HUES48 (cell line): ENCODE results near the gene C11orf91.

Experiments used
- H3K27ac ChIP-seq: one replicate; pipeline ENCODE4 v1.7.0; 2013; ENCODE audit warnings: low read depth, low read length, inconsistent platforms
- H3K27me3 ChIP-seq: 2 replicates; pipeline ENCODE4 v1.6.1; 2013; ENCODE audit warnings: mild to moderate bottlenecking, low read length; ENCODE audit not compliant: control insufficient read depth, insufficient read depth
- H3K36me3 ChIP-seq: 2 replicates; pipeline ENCODE4 v1.6.1; 2013; ENCODE audit warnings: low read length; ENCODE audit not compliant: control insufficient read depth, insufficient read depth
- H3K4me1 ChIP-seq: 2 replicates; pipeline ENCODE4 v1.6.1; 2013; ENCODE audit warnings: mild to moderate bottlenecking, low read length; ENCODE audit not compliant: control insufficient read depth, insufficient read depth
- H3K4me3 ChIP-seq: 2 replicates; pipeline ENCODE4 v1.5.1; 2013; ENCODE audit warnings: mild to moderate bottlenecking, low read depth, low read length
- H3K9ac ChIP-seq: 2 replicates; pipeline ENCODE4 v1.6.1; 2013; ENCODE audit warnings: mild to moderate bottlenecking, low read depth, low read length, moderate library complexity
- H3K9me3 ChIP-seq: 2 replicates; pipeline ENCODE4 v1.6.1; 2013; ENCODE audit warnings: low read length; ENCODE audit not compliant: control insufficient read depth, insufficient read depth

C11orf91 gene, protein sequence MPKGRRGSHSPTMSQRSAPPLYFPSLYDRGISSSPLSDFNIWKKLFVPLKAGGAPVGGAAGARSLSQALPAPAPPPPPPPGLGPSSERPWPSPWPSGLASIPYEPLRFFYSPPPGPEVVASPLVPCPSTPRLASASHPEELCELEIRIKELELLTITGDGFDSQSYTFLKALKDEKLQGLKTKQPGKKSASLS

DNA sequence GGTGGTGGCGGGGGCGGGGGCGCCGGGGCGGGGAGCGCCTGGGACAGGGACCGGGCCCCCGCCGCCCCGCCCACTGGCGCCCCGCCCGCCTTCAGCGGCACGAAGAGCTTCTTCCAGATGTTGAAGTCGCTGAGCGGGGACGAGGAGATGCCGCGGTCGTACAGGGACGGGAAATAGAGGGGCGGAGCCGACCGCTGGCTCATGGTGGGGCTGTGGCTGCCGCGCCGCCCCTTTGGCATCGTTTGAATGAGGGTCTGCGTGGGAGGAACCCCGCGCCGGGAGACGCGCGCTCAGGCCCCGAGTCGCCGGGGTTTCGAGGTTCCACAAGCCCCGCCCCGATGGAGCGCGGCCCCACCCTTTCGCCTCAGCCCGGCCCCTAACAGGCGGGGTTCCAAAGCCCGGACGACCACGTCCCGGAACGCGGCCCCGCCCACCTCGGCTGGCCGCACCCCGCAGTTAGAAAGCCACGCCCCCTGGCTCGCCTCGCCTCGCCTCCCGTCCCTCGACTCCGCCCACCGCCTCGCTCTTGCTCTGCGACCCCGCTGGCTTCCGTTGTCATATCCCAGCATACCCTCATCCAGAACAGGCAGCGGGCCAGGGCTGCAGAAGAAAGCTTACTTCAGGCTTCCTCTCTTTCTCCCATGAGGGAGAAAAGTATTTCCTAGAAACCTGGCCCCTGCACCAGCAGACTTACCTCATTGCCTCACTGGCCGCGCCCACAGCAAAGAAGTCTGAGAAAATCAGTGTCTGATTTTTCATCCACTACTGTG, at the start of gene C11orf91:
Gene C11orf91, minus strand, starts transcription at position 325 of the 770 bp plus-strand sequence. Its CDS starts 86 bp downstream, at position 239.
- Histone ChIP-seq H3K4me3 (peak within 1 kb of the TSS; percentile 82), H3K4me1 (peaks cover 18% of the 10 kb centered on the region; the same call in 1 of the 2 replicates), H3K27me3 (peaks cover 10% of the 10 kb centered on the region), H3K27ac (peak within 1 kb of the TSS; percentile 69), H3K9me3 (no peaks in the 10 kb centered on the region), H3K36me3 (no peaks in the 10 kb centered on the region; the same call in 1 of the 2 replicates), H3K9ac (peak within 1 kb of the TSS; percentile 38; the same call in 1 of the 2 replicates)

DNA sequence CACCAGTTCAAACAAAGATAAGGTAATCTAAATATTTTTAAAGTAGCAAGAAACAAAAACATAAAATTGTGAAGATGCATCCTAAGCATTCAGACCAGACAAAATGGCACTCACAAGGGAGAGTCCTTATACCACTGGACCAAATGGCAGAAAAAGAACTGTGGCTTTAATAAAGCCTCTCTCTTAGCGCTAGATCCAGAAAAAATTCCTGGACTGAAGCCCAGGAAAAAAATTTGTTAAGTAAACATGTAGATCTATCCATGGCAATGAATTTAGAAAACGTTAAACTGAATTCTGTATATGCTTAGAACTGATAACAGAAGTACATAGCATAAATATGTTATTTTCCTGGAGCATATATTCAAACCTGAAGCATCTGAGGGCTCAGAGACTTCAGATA, 47.4 kb upstream of the C11orf91 start:
- no peak overlapping the region for H3K4me3 ChIP-seq
- no peaks in the 10 kb centered on the region for H3K27me3 ChIP-seq
- H3K27ac ChIP-seq, result no peak overlapping the region
- no peaks in the 10 kb centered on the region for H3K9me3 ChIP-seq
- H3K9ac ChIP-seq, result no peak overlapping the region
- peaks cover 3% of the 10 kb centered on the region; the same call in 1 of the 2 replicates for H3K4me1 ChIP-seq
- H3K36me3 ChIP-seq, result peaks cover 7% of the 10 kb centered on the region; the same call in 1 of the 2 replicates

DNA sequence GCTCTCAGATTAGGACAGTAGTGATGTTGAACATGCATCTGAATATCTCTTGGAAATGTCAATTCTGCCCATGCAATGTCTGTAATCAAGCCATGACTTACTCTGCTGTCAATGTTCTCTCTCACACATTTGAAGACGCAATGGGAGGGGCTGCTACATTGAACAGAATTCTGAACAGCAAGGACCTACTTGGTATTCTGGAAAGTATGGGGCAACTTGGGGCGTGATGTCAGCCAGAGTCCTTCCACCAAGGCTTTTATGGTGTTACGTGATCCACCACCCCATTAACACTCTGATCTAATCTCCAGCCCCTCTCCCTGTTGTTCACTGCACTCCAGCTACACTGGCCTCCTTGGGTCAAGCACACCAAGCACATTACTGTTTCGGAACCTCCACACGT, 42.7 kb upstream of the C11orf91 start:
- H3K27ac ChIP-seq, result no peak overlapping the region
- H3K4me3 ChIP-seq, result no peak overlapping the region
- H3K9ac ChIP-seq, result no peak overlapping the region
- H3K27me3 ChIP-seq, result no peaks in the 10 kb centered on the region
- H3K4me1 ChIP-seq, result peaks cover 3% of the 10 kb centered on the region; the same call in 1 of the 2 replicates
- H3K9me3 ChIP-seq, result no peaks in the 10 kb centered on the region
- 0 out of 2 replicates have a peak, but pooled peaks cover 4% of the 10 kb centered on the region for H3K36me3 ChIP-seq

DNA sequence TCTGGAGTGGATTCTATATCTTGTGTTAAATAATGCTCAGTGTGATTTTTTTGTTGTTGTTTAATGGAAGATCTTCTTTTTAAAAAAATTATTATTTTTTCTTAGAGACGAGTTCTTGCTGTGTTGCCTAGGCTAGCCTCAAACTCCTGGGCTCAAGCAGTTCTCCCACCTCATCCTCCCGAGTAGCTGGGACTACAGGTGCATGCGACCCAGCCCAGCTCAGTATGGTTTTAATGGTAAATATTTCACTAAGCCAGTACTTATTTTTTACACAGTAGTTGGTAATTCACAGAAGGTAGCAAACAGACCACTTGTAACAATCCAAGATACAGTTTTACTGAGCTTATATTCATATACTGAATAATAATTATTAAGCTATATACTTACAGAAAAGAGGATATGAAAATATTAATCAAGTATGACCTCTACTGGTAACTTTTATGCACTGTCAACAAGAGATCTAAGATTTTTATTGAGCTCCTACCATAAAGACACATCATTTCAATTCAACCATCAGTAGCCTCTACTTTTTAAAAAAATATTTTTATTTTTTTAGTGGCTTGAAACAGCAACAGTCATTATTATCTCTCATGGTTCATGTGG, 41.7 kb upstream of the C11orf91 start:
- H3K27ac ChIP-seq, result no peak overlapping the region
- no peak overlapping the region for H3K9ac ChIP-seq
- 0 out of 2 replicates have a peak, but pooled peaks cover 4% of the 10 kb centered on the region for H3K36me3 ChIP-seq
- H3K9me3 ChIP-seq, result no peaks in the 10 kb centered on the region
- peaks cover 5% of the 10 kb centered on the region for H3K4me1 ChIP-seq
- H3K27me3 ChIP-seq, result no peaks in the 10 kb centered on the region
- no peak overlapping the region for H3K4me3 ChIP-seq

DNA sequence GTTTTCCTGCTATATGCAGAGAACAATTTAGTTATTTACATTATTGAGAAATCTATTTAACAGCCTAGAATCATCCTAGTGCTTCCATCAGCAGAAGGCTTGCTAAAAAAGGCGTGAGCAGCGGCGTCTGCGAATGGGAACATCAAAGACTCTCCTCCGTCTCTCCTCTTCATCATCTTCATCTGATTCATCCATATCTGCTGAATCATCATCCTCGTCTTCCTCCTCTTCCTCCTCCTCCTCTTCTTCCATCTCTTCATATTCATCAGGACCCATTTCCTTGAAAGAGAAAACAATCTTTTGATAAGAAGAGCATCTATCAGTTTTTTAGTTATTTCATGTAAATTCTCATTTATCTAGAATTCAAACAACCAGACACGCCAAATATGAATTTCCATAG, 41.2 kb upstream of the C11orf91 start:
- 0 out of 2 replicates have a peak, but pooled peaks cover 2% of the 10 kb centered on the region for H3K36me3 ChIP-seq
- no peaks in the 10 kb centered on the region for H3K27me3 ChIP-seq
- peaks cover 10% of the 10 kb centered on the region for H3K4me1 ChIP-seq
- no peaks in the 10 kb centered on the region for H3K9me3 ChIP-seq
- no peak overlapping the region for H3K9ac ChIP-seq
- no peak overlapping the region for H3K4me3 ChIP-seq
- H3K27ac ChIP-seq, result no peak overlapping the region

DNA sequence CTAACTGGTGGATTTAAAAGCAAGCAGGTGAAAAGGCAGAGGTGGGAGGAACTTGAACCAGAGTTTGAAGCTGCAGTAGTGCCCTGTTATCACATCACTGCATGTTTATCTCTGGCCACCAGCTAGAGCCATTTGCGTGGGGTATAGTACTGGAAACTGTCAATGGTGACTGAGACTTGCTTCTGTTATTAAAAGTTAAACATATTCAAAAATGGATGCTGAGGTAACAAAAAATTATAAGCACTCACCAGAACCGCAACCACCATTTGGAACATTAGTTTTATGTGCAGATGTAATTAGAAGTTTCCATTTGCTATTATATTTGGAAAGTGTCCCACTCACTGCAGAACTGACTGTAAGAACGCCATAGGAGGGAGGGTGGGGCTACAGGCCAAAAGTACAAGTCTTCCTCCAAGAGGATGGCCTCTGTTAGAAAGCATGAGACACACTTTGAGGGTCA, 36.8 kb upstream of the C11orf91 start:
- H3K27ac ChIP-seq, result no peak overlapping the region

DNA sequence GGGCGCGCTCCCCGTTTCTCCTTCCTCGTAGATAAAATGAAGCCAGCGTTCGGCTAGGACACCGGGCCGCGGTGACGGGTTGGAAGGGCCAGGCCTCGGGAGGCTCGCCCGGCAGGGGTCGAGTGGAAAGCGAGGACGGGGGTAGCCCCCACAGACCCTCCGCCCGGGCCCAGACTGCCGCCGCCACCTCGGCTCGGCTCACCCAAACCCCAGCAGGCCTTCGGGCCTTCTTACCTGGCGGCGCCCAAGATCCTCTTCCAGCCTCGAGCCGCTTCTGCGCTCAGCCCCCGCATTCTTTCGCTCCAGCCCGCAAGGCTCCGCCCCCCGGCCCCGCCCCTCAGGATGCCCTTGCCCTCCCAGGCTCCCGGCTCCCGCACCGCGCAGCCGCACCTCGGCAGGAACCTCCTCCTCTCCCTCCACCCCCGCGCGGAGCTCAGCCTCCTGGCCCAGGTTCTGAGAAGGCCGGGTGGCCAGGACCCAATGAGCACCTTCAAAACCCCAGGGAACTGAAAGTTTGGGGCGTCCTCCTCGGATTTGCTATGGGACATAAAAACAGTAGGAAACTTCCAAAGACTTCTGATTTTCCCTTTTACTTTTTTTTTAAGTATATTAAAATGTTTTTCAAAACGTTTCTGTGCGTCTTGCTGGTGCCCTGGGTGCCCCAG, 35.7 kb upstream of the C11orf91 start, which contains the start of gene CD59:
Gene CD59, minus strand, starts transcription at position 276 of the 665 bp plus-strand sequence. CDS start 13,978 bp downstream, outside the sequence.
- Histone ChIP-seq H3K4me3 (peak within 1 kb of the TSS; percentile 88), H3K36me3 (no peaks in the 10 kb centered on the region), H3K4me1 (peaks cover 17% of the 10 kb centered on the region), H3K9me3 (no peaks in the 10 kb centered on the region), H3K27ac (peak within 1 kb of the TSS; percentile 75), H3K9ac (peak within 1 kb of the TSS; percentile 65), H3K27me3 (peaks cover 6% of the 10 kb centered on the region; the same call in 1 of the 2 replicates)

More for the DNA sequence above, 36.8 kb upstream of the C11orf91 start:
- peaks cover 17% of the 10 kb centered on the region for H3K4me1 ChIP-seq
- H3K9ac ChIP-seq, result no peak overlapping the region
- no peaks in the 10 kb centered on the region for H3K36me3 ChIP-seq
- peaks cover 6% of the 10 kb centered on the region; the same call in 1 of the 2 replicates for H3K27me3 ChIP-seq
- H3K4me3 ChIP-seq, result no peak overlapping the region
- no peaks in the 10 kb centered on the region for H3K9me3 ChIP-seq

DNA sequence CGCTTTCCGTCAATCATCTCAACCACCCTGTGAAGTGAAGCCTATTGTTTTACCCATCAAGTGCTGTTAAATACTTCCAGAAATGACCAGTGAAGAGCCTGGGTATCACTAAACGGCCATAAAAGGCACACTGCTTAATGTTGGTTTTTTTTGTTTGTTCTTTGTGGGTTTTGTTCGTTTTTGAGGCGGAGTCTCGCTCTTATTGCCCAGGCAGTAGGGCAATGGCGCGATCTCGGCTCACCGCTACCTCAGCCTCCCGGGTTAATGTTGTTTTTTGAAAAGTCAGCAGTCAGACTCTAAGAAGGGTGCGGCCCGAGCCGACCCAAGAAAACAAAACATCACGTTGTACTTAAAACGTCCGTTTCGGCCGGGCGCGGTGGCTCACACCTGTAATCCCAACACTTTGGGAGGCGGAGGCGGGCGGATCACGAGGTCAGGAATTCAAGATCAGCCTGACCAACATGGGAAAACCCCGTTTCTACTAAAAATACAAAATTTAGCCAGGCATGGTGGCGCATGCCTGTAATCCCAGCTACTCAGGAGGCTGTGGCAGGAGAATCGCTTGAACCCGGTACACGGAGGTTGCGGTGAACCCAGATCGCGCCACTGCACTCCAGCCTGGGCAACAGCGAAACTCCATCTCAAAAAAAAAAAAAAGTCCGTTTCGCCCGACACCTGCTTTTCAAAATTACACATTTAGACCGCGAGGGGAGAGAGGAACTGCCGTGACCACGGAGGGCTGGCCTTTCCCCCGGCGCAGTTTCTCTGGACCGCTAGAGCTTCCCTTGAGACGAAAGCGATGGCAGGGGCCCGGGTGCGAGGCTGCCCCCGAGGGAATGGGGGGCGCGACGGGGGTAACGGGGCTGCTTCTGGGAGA, 34.9 kb upstream of the C11orf91 start:
- H3K27me3 ChIP-seq, result peaks cover 6% of the 10 kb centered on the region; the same call in 1 of the 2 replicates
- H3K36me3 ChIP-seq, result no peaks in the 10 kb centered on the region
- H3K27ac ChIP-seq, result peak overlapping the region; percentile 75
- peak overlapping the region; percentile 88 for H3K4me3 ChIP-seq
- peak overlapping the region; percentile 65 for H3K9ac ChIP-seq
- no peaks in the 10 kb centered on the region for H3K9me3 ChIP-seq
- peaks cover 17% of the 10 kb centered on the region for H3K4me1 ChIP-seq

DNA sequence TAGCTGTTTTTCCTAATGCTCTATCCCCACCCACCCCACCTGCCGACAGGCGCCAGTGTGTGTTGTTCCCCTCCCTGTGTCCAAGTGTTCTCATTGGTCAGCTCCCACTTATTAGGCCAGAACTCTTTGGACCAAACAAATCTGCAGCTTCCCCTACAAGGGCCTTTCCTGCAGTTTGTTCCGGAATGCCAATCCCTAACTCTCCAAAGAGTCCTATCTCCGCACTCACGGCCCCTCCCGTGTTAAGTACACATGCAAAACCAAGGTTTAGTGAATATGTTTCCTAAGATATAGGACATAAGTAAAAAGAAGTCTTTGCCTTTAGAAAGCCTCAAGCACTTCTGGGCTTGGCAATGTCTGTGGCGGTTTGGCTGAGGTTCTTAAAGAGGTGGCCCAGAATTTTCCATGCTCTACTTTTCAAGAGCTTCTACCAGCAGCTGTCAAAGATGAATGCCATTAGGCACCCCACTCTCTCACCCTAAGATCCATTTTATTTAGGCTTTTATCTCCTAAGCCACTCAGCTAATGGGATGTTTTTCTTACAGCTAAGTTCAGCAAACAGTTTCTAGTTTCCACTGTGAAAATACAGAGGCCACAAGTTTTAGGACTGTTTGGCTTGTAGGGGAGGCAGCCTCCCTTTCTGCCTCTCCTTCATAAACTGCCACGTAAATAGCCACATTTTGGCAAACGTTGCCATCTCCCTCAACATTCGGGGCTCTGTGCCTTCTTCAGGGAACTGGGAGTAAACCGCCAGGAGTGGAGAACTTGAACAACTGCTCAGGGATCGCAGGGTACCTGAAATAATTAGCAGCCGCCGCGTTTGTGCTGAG, 34.0 kb upstream of the C11orf91 start:
- Histone ChIP-seq H3K27me3 (peaks cover 6% of the 10 kb centered on the region; the same call in 1 of the 2 replicates), H3K4me3 (peak overlapping the region; percentile 88), H3K9me3 (no peaks in the 10 kb centered on the region), H3K4me1 (peaks cover 17% of the 10 kb centered on the region), H3K27ac (no peak overlapping the region), H3K9ac (peak overlapping the region; percentile 65; the same call in 1 of the 2 replicates), H3K36me3 (no peaks in the 10 kb centered on the region)
